Activated gamma-delta T cell treated with anti-CD3 and anti-CD28 coated beads, Interleukin-2, amount 50 U/mL, for 16 hours (primary cell): ENCODE results near the gene NAT14.

Experiments
- DNase-seq: peaks from one replicate; pipeline ENCODE4 v3.0.0-alpha.2; 2020; ENCODE audit warnings: low read depth

NAT14 gene

DNA sequence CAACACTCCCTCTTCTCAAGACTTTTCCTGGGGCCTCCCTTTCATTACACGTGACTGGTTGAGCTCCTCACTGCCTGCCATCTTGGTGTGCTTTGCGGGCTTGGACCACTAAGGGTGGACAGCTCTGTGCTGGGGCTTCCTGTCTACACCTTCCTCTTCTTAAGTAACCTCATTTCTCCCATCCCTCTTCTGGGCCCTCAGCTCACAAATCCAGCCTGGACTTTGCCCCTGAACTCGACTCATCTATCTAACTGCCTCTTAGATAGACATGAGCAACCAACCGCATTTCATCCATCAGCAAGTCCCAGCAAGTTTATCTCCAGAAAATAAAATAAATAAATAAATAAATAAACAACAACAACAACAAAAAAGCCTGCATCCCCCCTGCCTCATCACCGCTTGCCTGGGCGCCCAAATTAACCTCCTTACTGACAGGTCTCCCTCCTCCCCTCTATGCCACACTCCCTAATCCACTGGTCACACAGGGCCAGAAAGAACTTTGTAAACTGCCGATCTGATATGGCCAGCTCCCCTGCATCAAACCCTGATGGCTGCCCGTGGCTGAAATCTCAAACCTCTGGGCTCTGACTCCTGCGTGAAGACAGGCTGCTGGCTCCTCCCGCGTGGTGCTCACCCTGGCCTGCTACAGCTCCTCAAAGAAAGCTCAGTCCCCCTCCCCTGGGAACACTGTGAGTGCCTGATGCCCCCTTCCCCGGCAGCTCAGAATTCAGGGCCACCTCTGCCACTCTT lies 31.3 kb upstream of the NAT14 start:
- DNase-seq = no peak

DNA sequence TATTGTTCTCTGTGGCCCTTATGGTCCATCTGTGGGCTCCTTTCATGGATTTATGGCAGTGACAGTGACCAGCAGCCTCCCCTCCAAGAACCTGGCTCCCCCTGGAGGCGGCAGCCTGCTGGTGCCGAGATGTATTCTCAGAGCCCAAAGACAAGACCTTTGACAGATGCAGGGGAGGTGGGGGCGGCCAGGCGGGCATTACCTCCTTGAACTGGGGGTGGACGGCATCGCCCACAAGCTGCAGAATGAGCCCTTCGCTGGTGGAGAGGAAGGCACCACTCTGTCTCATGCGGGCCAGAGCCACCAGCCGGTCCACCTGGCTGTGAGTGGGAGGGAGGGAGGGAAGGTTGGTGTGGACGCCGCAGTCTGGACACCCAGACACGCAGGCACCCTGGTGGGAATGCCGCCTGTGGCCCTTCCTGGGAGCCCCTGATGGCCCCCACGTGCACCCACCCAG lies 30.2 kb upstream of the NAT14 start:
- peak; percentile 29 for DNase-seq

DNA sequence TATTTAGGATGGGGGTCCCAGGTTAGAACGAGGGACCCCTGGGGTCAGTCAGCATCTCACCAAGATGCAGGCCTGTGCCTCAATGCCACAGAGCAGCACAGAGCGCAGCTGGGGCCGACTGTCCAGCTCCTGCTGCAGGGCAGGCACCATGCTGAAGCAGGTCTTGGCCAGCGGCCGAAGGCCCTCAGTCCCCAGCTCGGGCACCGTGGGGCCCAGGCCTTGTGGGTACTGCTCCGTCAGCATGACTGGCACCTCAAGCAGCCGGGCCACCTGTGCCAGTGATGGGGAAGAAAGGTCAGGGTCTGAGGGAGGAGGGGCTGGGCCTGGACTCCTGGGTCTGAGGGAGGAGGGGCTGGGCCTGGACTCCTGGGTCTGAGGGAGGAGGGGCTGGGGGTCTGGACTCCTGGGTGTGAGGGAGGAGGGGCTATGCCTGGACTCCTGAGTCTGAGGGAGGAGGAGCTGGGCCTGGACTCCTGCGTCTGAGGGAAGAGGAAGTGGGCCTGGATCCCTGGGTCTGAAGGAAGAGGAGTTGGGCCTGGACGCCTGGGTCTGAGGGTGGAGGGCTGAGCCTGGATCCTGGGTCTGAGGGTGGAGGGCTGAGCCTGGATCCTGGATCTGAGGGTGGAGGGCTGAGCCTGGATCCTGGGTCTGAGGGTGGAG lies 29.3 kb upstream of the NAT14 start:
- DNase-seq = no peak

DNA sequence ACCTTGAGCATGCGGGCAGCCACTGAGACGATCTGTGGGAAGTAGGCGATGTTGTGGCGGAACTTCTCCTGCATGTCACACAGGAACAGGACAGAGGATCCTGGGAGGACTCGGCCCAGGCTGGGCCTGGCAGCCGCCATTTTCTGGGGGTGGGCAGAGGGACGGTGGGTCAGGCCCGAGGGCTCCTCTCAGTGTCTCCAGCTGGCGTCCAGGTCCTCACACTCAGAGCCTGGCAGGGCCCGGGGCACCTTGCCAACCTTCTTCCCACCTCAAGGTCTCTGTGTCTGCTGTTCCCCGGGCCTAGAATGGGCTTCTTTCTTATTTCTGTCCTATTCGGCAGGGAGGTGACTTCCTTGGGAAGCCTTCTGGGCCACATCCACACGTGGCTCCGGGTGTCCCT lies 28.6 kb upstream of the NAT14 start:
- no peak for DNase-seq

DNA sequence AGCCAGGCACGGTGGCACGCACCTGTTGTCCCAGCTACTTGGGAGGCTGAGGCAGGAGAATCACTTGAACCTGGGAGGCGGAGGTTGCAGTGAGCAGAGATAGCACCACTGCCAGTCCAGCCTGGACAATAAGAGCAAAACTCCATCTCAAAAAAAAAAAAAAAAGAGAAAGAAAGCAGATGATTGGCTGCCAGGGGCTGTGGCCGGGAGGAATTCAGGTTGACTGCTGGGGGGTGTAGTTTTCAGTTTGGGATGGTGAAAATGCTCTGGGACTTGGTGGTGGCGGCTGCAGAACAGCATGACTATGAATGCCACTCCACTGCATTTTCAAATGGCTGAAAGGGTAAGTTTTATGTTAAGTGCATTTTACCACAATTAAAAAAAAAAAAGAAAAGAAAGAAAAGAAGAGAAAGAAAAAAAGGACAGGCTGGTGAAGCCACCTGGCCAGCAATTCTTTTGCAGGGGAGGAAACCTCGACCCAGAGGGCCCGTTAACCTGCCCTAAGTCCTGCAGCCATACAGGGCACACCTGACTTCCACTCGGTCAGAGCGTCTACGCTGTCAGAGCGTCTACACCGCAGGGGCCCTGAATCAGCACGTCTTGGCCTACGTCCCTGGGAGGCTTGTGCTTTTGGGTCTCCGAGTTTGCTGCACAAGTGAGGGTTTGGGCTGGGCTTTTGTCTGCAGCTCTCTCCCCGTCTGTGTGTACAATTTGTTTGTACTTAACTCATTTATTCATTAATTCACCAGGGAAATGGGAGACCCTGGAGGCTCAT lies 27.1 kb upstream of the NAT14 start:
- DNase-seq = no peak

DNA sequence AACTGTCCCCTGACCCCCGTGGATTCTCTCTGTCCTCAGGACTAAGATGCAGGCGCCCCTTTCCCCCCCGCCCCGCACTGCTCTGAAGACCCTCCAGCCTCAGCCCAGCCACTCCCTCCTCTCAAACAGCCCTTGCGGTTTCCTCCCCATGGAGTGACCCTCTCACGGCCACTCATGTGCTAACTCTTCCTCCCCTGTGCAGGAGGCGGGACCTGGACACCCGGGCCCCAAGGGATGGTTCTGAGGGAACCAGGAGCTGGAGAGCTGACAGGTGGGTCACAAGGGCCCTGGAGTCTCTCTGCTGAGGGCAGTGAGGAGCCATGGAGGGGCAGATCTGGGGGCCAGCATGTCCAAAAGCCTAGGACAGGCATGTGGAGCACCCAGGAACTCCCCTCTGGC lies 25.4 kb upstream of the NAT14 start:
- DNase-seq = no peak

DNA sequence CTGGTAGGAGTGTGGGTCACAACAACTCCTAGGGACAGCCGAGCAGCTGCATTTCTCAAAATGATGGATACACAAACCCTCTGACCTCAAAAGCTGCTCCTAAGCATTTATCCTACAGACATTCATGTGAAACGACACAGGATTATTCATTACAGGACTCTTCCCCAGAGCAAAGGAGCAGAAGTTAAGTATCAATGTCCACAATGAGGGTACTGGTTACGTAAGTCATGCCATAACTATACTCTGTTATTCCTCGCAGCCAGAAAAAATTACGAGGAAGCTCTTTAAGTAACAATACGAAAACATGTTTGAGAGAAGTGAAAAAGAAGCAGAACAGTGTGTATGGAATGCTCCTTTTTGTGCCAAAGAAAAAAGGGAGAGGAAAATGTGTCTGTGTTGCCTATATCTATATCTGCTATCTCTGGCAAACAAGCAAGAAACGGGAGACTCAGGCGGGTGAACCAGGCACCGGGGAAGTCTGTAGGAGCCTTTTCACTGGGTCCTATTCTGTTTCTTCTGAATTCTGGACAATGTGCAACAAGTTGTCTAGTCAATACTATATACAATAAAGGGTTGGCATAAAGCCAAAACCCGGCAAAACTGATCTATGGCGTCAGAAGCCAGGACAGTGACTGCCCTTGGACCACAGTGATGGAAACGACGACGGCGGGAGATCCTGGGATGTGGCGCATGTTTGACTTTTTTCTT lies 24.9 kb upstream of the NAT14 start:
- no peak for DNase-seq

DNA sequence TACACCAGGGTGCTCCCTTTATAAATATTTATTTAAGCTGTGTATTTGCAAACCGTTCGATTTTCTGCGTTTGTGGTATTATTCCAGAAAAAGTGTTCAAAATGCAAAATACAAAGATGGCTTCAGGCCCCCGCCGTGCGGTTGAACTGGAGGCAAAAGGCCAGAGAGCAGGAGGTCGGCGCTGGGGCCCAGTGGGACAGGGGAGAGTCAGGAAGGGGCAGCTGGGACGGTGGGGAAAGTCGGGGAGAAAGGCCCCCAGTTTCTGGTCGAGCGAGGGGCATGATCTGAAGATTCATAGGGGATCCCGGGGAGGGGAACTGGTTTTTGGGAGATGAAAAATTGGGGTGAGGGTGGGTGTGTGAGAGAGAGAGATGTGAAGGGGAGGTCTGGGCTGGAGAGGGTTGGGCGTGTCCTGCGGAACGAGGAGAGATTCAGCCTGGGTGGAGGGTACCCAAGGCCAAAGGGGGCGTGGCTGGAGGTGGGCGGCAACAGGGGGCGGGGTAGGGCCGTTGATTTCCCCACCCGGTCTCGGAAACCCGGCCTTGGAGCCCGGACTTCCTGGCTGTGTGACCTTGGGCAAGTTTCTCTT lies 24.2 kb upstream of the NAT14 start:
- no peak for DNase-seq

DNA sequence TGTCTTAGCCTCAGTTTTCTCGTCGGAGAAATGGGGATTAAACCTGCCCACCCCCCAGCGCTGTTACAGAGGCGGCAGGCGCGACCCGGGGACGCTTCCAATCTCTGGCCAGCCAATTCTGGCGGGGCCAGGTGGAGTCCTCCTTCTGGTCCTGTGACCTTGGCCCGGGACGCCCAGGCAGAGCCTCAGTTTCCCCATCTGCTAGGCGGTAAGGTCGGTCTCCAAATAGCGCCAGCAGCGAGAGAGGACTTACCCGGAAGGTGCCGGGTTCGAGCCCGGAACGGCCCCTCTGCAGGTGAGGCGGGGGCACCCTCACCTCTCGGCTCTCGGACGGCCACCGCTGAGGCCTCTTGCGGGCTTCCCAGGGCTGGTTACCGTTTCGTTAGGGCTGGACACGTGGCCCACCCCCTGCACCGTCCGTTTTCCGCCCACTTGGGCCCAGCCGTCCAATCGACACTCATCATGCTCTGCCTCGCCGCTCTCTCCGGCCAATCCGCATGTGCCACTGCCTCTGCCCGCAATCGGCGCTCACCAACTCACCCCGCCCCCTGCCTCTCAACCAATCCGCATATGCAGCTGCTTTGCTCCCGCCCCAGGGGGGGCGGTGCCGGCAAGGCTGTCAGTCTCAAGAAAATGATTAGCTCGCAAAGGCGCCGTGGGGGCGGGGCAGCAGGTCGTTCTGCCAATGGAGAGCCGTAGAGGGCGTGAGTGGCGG lies 23.6 kb upstream of the NAT14 start, which contains the start of gene ISOC2:
Gene ISOC2 (minus strand): TSS at position 384 of the 715 bp plus-strand sequence. CDS start 5,156 bp downstream, outside the sequence.
- peak; percentile 100 for DNase-seq

DNA sequence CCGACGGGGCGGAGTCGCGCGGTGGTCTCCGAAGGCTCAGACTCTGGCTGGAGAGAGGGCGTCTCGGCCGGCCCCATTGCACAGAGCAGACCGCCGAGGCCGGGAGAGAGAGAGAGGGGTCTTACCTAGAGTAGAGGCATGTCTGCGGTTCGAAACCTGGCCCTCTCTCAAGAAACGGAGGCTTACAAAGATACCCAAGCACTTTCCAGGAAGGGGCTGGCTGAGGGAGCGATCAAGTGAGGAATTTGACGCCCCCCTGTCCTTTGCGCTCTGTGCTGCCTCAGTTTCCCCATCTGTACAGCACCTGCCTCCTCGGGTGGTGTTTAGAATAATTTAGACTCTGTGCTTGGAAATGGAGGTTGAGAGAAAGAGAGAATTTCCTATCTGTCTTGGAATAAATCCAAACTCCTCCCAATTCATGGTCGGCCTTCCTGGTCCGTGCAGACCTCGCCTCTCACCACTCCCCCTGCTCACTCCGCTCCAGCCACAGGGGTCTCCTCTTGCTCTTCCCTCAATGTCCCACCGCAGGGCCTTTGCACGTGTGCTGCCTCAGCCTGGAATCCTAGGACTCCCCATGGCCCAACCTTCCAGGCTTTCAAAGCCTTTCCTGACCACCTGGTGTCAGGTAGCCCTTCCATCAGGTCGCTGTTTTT lies 22.9 kb upstream of the NAT14 start:
- DNase-seq = no peak

DNA sequence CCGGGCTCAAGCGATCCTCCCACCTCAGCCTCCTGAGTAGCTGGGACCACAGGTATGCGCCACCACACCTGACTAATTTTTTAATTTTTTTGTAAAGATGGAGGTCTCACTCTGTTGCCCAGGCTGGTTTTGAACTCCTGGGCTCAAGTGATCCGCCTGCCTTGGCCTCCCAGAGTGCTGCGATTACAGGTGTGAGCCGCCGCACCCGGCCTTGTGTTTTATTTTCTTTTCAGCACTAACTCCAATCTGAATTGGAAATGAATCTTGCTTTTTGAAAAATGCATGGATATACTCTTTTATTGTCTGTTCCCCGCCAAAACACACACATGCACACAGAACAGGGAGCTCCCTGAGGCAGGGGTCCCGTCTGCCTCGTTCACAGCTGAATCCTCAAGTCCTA lies 22.3 kb upstream of the NAT14 start:
- DNase-seq = no peak

DNA sequence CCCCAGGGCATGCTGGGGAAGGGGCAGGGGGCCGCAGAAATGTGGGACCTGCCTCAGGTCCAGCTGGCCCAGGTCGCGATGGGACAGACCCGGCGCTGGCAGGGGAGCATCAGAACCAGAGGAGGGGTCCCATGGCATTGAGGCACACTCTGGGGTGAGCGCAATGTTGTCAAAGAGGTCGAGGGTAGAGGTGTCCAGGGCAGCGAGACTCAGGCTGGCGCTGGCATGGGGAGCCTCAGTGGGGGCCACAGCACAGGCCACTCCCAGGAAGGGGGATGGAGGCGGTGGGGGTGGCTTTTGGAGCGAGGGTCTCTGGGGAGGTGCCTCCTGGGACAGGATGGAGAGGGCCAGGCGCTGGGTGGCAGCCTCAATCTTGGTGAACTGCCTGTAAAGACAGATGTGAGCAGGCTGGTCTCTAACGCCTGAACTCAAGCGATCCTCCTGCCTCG lies 21.4 kb upstream of the NAT14 start:
- DNase-seq = no peak

DNA sequence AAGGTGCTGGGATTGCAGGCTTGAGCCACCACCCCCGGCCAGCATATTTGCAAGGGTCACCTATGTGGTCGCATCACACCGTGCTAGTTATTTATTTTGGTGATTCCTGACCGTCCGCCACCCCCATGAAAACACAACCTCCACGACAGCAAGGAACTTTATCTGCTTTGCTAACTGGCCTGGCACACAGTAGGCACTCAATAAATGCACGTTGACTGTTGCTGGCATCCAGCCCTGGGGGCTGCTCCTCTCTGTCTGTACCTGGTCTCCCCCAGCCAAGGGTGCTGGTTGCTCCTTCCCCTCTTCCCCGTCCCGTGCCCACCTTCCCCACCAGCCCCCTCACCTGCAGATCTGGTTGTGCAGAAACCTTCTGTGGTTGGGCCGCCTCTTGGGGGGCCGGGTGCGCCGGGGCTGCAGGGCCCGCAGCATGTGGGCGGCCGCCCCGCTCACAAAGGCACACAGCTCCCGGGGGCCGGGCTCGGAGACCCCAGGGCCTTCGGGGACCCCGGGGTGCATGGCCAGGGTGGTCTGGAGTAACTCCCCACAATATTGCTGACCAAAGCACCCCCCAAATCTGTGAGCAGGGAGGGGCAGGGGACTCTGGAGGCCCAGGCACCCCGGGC lies 20.8 kb upstream of the NAT14 start:
- DNase-seq = no peak

DNA sequence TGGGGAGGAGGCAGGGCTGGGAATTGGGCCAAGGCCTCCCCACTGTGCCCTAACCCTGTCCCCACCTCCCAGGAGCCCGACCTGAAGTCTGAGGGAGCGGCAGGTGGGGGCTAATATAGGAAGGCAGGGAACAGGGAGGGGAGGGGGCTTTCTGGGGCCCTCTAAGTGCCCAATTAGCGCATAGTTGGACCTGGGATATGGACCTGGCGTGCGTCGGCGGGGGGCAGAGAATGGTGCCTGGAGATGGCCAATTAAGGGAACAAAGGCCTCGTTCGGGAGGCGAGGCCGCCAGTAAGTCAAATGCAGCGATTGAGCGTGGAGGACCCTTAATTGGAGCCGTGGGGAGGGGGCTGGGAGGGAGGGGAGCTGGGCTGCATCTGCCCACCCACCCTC lies 20.3 kb upstream of the NAT14 start, which contains the start of gene C19orf85:
Gene C19orf85 (minus strand): TSS at position 90 of the 393 bp plus-strand sequence. CDS start 197 bp downstream, outside the sequence.
- no peak for DNase-seq

DNA sequence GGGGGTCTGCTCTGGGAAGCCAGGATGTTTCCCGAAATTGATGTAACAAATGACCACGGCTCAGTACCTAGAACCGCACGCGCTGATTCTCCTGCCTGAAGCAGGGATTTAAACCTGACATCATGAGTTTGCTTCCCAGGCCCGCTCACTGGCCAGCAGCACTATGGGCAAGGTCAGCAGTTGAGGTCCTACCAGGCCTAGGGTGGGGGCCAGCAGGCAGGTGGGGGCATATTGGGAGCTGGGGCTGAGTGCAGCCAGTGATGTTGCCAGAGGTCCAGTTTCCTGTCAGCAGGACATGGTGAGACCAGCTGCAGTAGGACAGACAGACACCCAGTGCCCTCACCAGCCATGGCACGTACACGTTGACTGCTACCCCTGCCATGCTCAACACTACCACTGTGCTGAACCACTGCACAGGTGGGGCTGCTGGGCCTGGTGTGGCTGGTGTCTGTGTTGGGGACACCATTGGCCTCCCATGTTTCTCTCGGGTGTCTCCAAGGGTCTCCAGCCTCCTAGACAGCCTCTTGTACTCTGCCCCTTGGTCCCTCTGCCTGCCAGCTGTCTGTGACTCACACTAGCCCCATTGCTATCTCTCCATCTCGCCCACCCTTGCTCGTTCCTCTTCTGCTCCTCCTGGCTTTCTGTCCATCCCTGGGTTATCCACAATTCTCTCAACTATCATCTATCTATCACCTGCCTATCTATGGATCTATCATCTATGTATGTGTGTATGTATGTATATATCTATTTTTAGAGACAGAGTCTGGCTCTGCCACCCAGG lies 19.3 kb upstream of the NAT14 start:
- DNase-seq = no peak

DNA sequence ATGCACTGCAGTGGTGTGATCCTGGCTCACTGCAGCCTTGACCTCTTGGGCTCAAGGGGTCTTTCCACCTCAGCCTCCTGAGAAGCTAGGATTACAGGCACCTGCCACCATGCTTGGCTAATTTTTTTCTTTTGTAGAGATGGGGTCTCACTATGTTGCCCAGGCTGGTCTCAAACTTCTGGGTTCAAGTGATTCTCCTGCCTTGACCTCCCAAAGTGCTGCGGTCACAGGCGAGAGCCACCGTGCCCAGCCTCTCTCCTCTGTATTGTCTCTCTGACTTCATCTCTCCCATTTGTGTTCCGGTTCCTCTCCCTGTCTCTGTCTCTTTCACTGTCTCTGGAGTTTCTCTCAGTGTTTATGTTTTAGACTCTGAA lies 18.8 kb upstream of the NAT14 start:
- no peak for DNase-seq

DNA sequence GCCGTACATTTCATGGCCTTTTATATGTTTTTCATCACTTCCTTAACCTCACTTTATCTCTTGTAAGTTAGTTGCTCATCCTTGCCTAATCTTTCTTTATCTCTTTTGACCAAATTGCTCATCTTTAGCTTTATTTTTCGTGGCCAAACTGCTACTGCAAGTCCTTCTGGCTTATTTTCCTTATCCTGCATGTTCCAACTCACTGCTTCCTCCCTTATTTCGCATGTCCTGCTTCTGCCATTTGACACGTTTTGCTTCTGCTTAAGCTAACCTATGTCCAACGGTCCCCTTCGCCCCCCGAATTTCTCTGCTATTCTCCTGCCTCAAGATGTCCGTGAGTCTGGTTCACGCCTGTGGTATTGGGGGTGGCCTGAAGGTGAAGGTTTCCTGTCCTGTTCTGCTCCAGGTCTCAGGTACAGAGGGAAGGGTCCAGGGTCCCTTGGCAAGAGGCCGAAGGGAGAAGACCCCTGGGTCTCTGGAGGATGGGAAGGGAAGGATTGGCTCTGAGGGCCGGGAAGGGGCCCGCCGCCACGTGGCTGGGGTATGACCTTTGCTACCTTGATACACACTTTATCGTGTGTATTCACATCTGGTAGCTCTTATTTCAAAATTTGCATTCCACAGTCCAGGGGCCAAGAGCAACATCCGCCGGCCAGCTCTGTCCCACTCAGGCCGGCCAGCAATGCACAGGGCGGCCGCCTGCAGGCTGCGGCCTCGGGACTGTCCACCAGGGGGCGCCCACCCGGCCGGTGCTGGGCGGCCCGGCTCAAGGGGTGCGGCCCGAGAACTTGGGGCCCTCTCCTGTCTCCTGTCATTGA lies 17.5 kb upstream of the NAT14 start:
- DNase-seq = peak; percentile 63

DNA sequence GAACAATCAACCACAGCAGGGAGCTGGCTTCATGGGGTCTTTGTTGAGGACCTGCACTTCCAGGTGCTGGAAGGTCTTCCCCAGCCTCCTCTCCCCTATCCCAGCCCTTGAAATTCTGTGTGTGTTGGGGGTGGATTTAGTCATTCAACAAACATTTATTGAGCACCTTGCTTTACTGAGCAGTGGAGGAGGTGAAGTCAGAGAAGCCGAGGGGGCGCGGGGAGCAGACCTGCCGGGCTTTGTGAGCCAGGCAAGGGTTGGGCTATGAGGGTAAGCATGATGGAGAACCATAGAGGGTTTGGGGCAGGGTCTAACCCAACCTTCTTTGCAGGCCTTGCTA lies 17.0 kb upstream of the NAT14 start:
- DNase-seq = no peak
